GM23248 (cell line): Measurements from ENCODE around the gene KLHDC4. TPM values are rescaled to one million over a fixed set of nuclear protein-coding genes. Genes with fewer than 3 reads are reported as not detected.
A peak's percentile ranks its signal among the peaks of the same experiment; 100 is the strongest.
"Not testable (repeated sequence)": the region's sequence is repeated elsewhere in the genome, so short reads cannot be mapped to it uniquely, and the experiment has no call there.

Source experiments
- DNase-seq: peaks from one replicate; pipeline ENCODE4 v3.0.0-alpha.2; 2015
- H2AFZ ChIP-seq: fragments of 200-600 bp; sonication (generic); 2 replicates; pipeline ENCODE4 v1.6.1; 2016; ENCODE audit warnings: antibody characterized with exemption
- H3F3A ChIP-seq: fragments of 200-600 bp; sonication (generic); 2 replicates; pipeline ENCODE4 v1.6.1; 2016; ENCODE audit warnings: mild to moderate bottlenecking, antibody characterized with exemption, mixed run types; ENCODE audit not compliant: insufficient read depth
- H3K27ac ChIP-seq: fragments of 200-600 bp; sonication (generic); 2 replicates; pipeline ENCODE4 v1.5.1; 2016; ENCODE audit warnings: mild to moderate bottlenecking
- H3K27me3 ChIP-seq: fragments of 200-600 bp; sonication (generic); replicated peaks from 2 replicates; pipeline ENCODE4 v1.6.1; 2016; ENCODE audit warnings: mild to moderate bottlenecking; ENCODE audit not compliant: insufficient read depth
- H3K36me3 ChIP-seq: fragments of 200-600 bp; sonication (generic); 2 replicates; pipeline ENCODE4 v1.6.1; 2016; ENCODE audit warnings: low read depth, mild to moderate bottlenecking
- H3K4me1 ChIP-seq: fragments of 200-600 bp; sonication (generic); 2 replicates; pipeline ENCODE4 v1.6.1; 2016; ENCODE audit warnings: mild to moderate bottlenecking; ENCODE audit not compliant: insufficient read depth
- H3K4me2 ChIP-seq: fragments of 200-600 bp; sonication (generic); one replicate; pipeline ENCODE4 v1.6.1; 2016; ENCODE audit warnings: mild to moderate bottlenecking; ENCODE audit not compliant: unreplicated experiment
- H3K4me3 ChIP-seq: fragments of 200-600 bp; sonication (generic); 2 replicates; pipeline ENCODE4 v1.5.1; 2016; ENCODE audit warnings: mild to moderate bottlenecking
- H3K79me2 ChIP-seq: fragments of 200-600 bp; sonication (generic); 2 replicates; pipeline ENCODE4 v1.6.1; 2016; ENCODE audit warnings: mild to moderate bottlenecking; ENCODE audit not compliant: insufficient read depth
- H3K9ac ChIP-seq: fragments of 200-600 bp; sonication (generic); 2 replicates; pipeline ENCODE4 v1.6.1; 2016; ENCODE audit warnings: mild to moderate bottlenecking
- H3K9me2 ChIP-seq: fragments of 200-600 bp; sonication (generic); 2 replicates; pipeline ENCODE4 v1.6.1; 2016; ENCODE audit warnings: mixed run types, mild to moderate bottlenecking, moderate library complexity; ENCODE audit not compliant: insufficient read depth
- H3K9me3 ChIP-seq: fragments of 200-600 bp; sonication (generic); one replicate; pipeline ENCODE4 v1.6.1; 2017; ENCODE audit warnings: low read depth
- H4K20me1 ChIP-seq: fragments of 200-600 bp; sonication (generic); 2 replicates; pipeline ENCODE4 v1.6.0; 2016; ENCODE audit not compliant: insufficient read depth
- EZH2 ChIP-seq: fragments of 200-600 bp; sonication (generic); IDR thresholded peaks from 2 replicates; pipeline ENCODE4 v1.6.1; 2018; ENCODE audit warnings: antibody characterized with exemption, mild to moderate bottlenecking; ENCODE audit not compliant: insufficient read depth, poor library complexity, severe bottlenecking
- EZH2phosphoT487 ChIP-seq: fragments of 200-600 bp; sonication (generic); IDR thresholded peaks from 2 replicates; pipeline ENCODE4 v1.6.1; 2018; ENCODE audit warnings: antibody characterized with exemption, moderate library complexity, mild to moderate bottlenecking, low read depth; ENCODE audit not compliant: insufficient read depth
- WGBS, 2 experiments: methylation state at CpG; one replicate each; pipeline ENCODE4 v1.1.6; 2015 to 2017; ENCODE audit warnings: low lambda C conversion rate in 2 of 2, low coverage in 1 of 2; ENCODE audit errors: missing lambda C conversion rate in 2 of 2; 5-methylcytosine and 5-hydroxymethylcytosine counted together
- in situ Hi-C: fragments of 300-500 bp; cut with MboI; formaldehyde crosslinking; loops from 2 replicates; pipeline ENCODE4 v1.15.0; 2020
- polyA plus RNA-seq: library from polyadenylated mRNA; unstranded; fragments of >200 nt; fragmentation: Nextera tagmentation; extraction: Ambion mirVana; gene quantifications from 2 replicates; pipeline ENCODE4 v1.2.1, GENCODE V29; 2016
- total RNA-seq: library from RNA; depleted of rRNA; stranded (reverse); fragments of >200 nt; shearing (Covaris generic); gene quantifications from 2 replicates; pipeline ENCODE4 v1.2.3, GENCODE V29; 2014; rRNA removed

The KLHDC4 gene
- total RNA-seq (9.4 and 19.6 TPM in 2 replicates), polyA plus RNA-seq (8.8 and 12.3 TPM in 2 replicates)

GRCh38 chr16:87765776-87766484 is at the start of gene KLHDC4:
Gene KLHDC4, minus strand, starts transcription at chr16:87765986. Its CDS starts 96 bp downstream, at chr16:87765890.
- Histone ChIP-seq H3K27ac (peak within 1 kb of the TSS; percentile 72), H2AFZ (peak within 1 kb of the TSS; percentile 88), H3K79me2 (peaks cover 26% of the 10 kb centered on the region), H4K20me1 (no peaks in the 10 kb centered on the region), H3K27me3 (no peaks in the 10 kb centered on the region), H3K36me3 (peaks cover 5% of the 10 kb centered on the region; the same call in 1 of the 2 replicates), H3K4me1 (peaks cover 4% of the 10 kb centered on the region; the same call in 1 of the 2 replicates), H3K4me3 (peak within 1 kb of the TSS; percentile 87), H3K9ac (peak within 1 kb of the TSS; percentile 98), H3K4me2 (peak within 1 kb of the TSS; percentile 86), H3K9me3 (no peaks in the 10 kb centered on the region), H3K9me2 (no peaks in the 10 kb centered on the region), H3F3A (peaks cover 16% of the 10 kb centered on the region)
- 0 to 1% methylated on average over 58 to 60 of the region's 60 CpGs for WGBS, 2 experiments
- in situ Hi-C loops: no loop called here
- DNase-seq: peak; percentile 93
- TF ChIP-seq EZH2 (no peak), EZH2phosphoT487 (no peak)

GRCh38 chr16:87815567-87815966 is 49.8 kb upstream of the KLHDC4 start:
- DNase-seq: no peak
- Histone ChIP-seq H3K27ac (no peak overlapping the region), H3K9ac (no peak overlapping the region), H3F3A (no peaks in the 10 kb centered on the region), H3K9me2 (no peaks in the 10 kb centered on the region), H3K36me3 (no peaks in the 10 kb centered on the region), H3K9me3 (no peaks in the 10 kb centered on the region), H3K4me3 (no peak overlapping the region), H3K27me3 (peaks cover 20% of the 10 kb centered on the region; the same call in 1 of the 2 replicates), H3K79me2 (no peaks in the 10 kb centered on the region), H4K20me1 (no peaks in the 10 kb centered on the region), H3K4me2 (no peak overlapping the region), H3K4me1 (no peaks in the 10 kb centered on the region), H2AFZ (no peak overlapping the region)
- in situ Hi-C loops: no loop called here
- TF ChIP-seq EZH2: no peak
- no peak for TF ChIP-seq EZH2phosphoT487
- WGBS, 2 experiments: 50 to 57% methylated on average over 5 of the region's 5 CpGs

DNA sequence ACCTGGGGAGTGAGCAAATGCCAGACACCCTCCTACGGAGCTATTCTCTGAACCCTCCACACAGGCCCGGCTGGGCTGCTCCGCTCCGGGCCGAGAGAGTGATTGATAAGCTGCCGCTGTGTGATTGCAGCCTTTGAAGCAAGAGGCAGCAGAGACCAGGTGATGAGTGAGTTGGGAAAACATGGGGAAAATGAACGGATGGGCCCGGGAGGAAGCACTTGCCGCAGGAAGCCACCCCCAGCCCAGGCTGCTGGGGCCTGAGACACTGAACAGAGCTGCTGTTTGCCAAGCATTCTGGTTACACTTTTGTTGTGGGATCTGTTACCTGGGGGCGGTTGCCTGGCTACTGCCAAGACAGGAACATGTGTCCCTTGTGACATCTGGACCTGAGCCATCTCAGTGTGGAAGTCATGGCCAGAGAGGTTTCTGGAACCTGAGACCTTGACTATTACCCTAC is 46.4 kb upstream of the KLHDC4 start:
- in situ Hi-C loops: no loop called here
- TF ChIP-seq EZH2 (no peak), EZH2phosphoT487 (no peak)
- H3K9me2 ChIP-seq: no peaks in the 10 kb centered on the region
- no peak overlapping the region for H3K27ac ChIP-seq
- WGBS, 2 experiments: 35 to 40% methylated on average over 10 of the region's 10 CpGs
- no peaks in the 10 kb centered on the region for H3K79me2 ChIP-seq
- no peak overlapping the region for H3K9ac ChIP-seq
- peaks cover 20% of the 10 kb centered on the region; the same call in 1 of the 2 replicates for H3K27me3 ChIP-seq
- H3K4me1 ChIP-seq: peaks cover 7% of the 10 kb centered on the region
- no peak overlapping the region for H3K4me2 ChIP-seq
- no peak overlapping the region for H2AFZ ChIP-seq
- H3K36me3 ChIP-seq: no peaks in the 10 kb centered on the region
- H3K9me3 ChIP-seq: no peaks in the 10 kb centered on the region
- no peaks in the 10 kb centered on the region for H4K20me1 ChIP-seq
- no peak for DNase-seq
- no peak overlapping the region for H3K4me3 ChIP-seq
- peaks cover 4% of the 10 kb centered on the region; the same call in 1 of the 2 replicates for H3F3A ChIP-seq

DNA sequence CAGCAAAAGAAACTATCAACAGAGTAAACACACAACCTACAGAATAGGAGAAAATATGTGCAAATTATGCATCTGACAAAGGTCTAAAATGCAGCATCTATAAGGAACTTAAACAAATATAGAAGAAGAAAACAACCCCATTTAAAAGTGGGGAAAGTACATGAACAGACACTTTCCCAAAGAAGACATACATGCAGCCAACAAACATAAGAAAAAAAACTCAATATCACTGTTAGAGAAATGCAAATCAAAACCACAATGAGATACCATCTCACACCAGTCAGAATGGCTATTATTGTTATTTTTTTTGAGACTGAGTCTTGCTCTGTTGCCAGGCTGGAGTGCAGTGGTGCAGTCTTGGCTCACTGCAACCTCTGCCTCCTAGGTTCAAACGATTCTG is 45.7 kb upstream of the KLHDC4 start:
- in situ Hi-C loops, H4K20me1 ChIP-seq, H2AFZ ChIP-seq, H3K9me3 ChIP-seq, H3K27ac ChIP-seq, H3K9ac ChIP-seq, H3K4me2 ChIP-seq, H3K79me2 ChIP-seq, H3F3A ChIP-seq, H3K4me3 ChIP-seq, DNase-seq, H3K36me3 ChIP-seq, H3K9me2 ChIP-seq: not testable (repeated sequence)
- peaks cover 12% of the 10 kb centered on the region for H3K4me1 ChIP-seq
- peaks cover 20% of the 10 kb centered on the region; the same call in 1 of the 2 replicates for H3K27me3 ChIP-seq
- 80 to 82% methylated on average over 1 of the region's 1 CpG for WGBS, 2 experiments
